AG09309 (cell line): Measurements from ENCODE around the gene SLC9A7.
"Not testable (repeated sequence)": the region's sequence is repeated elsewhere in the genome, so short reads cannot be mapped to it uniquely, and the experiment has no call there.

ENCODE experiments used
- DNase-seq: peaks from one replicate; pipeline ENCODE4 v3.0.0-alpha.2; 2010; ENCODE audit warnings: low read depth
- H3K4me3 ChIP-seq: 2 replicates; pipeline ENCODE4 v1.5.1; 2011; ENCODE audit warnings: mild to moderate bottlenecking, low read depth, low read length, moderate library complexity; ENCODE audit not compliant: control insufficient read depth
- CTCF ChIP-seq: IDR thresholded peaks from 2 replicates; pipeline ENCODE4 v1.5.1; 2011; ENCODE audit warnings: mild to moderate bottlenecking, low read depth, low read length, inconsistent platforms; ENCODE audit not compliant: insufficient read depth, control insufficient read depth; ENCODE audit errors: missing control alignments

SLC9A7 gene

DNA sequence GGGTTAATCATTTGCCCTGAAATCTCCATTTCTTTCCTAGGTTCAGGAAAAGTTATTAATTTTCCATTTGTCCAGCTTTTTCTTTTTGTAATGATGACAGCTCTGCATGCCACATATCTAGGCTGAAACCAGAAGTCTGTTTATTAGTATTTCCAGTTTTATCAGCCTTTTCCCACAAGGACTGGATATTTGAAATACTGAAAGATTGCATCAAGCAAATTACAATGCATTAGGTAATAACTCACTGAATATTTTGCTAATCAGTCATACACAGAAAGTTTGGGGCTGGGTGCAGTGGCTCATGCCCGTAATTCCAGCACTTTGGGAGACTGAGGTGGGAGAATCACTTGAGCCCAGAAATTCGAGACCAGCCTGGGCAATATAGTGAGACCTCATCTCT is 21.5 kb downstream of the SLC9A7 start:
- DNase-seq = peak; percentile 55
- no peak overlapping the region for H3K4me3 ChIP-seq
- TF ChIP-seq CTCF = no peak

- TF ChIP-seq CTCF = no peak
- H3K4me3 ChIP-seq = no peak overlapping the region
Measured at GRCh38 chrX:46737041-46737440, 21.9 kb downstream of the SLC9A7 start.

DNA sequence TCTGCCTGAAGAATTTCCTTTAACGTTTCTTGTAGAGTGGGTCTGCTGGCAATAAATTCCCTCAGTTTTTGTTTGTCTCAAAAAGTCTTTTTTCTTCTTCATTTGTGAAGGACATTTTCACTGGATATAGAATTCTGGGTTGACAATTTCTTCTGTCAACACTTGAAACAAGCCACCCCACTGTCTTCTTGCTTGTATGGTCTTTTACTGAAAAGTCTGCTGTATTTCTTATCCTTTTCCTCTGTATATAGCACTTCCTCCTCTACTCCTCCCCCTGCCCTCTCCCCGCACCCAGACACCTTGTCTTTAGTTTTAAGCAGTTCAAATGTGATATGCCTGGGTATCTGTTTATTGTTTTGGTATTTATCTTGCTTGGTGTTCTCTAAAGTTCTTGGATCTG is 23.3 kb downstream of the SLC9A7 start:
- no peak for TF ChIP-seq CTCF

More at GRCh38 chrX:46737041-46737440, 21.9 kb downstream of the SLC9A7 start:
- DNase-seq = no peak

GRCh38 chrX:46733226-46733625 is 25.7 kb downstream of the SLC9A7 start:
- DNase-seq = no peak
- no peak overlapping the region for H3K4me3 ChIP-seq

More for the DNA sequence above, 23.3 kb downstream of the SLC9A7 start:
- no peak for DNase-seq
- no peak overlapping the region for H3K4me3 ChIP-seq

DNA sequence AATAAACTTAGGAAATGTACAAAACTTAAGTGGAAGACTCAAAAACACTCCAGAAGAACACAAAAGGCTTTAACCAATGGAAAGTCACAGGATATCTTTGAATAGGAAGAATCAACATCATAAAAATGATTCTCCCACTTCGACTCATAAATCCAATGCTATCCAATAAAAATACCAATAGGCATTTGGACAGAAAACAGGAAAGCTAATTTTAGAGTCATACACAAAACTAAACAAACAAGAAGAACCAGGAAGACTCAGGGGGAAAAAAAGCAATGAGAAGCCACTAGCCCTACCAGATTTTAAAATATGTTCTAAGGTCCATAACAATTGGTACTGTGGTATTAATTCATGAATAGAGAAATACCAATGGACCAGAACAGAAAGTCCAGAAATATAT is 28.2 kb downstream of the SLC9A7 start:
- H3K4me3 ChIP-seq = no peak overlapping the region
- DNase-seq = no peak
- no peak for TF ChIP-seq CTCF

More at GRCh38 chrX:46733226-46733625, 25.7 kb downstream of the SLC9A7 start:
- TF ChIP-seq CTCF = no peak

DNA sequence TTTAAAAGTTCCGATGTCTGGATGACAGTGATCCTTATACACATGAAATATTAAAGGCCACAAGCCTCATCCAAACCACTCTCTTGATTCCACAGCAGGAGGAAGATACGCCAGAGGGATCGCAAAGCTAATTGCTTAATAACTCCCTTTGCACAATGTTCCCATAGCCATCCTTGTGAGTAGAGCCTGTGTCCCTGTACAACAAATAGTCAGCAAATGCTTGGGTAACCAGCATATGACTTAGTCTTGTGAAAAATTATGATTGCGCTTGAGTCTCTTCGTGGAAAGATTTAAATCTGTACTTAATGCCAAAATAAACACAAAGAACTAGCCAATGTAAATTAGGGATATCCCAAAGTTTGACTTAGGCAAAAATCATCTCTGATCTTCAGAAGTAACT is 31.5 kb downstream of the SLC9A7 start:
- H3K4me3 ChIP-seq = no peak overlapping the region
- DNase-seq = no peak
- TF ChIP-seq CTCF = no peak

DNA sequence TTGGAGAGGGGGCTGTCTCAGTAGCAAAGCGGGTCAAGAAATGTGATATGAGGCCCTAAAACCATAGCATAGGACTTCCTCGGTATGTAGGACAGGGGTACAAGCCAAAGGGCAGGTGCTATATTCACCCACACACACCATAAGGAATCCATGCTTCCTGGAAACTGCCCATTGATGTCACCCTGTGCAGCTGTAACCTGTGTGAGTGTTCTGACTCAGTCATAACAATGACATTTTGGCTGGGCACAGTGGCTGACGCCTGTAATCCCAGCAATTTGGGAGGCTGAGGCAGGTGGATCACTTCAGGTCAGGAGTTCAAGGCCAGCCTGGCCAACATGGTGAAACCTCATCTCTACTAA is 35.4 kb downstream of the SLC9A7 start:
- not testable (repeated sequence) for H3K4me3 ChIP-seq, DNase-seq
